ENCODE results near the gene CCL11. TPM values are rescaled to one million over a fixed set of nuclear protein-coding genes. Genes with fewer than 3 reads are reported as not detected.

Gene CCL11
- total and polyA plus RNA-seq, 2 of the 8 experiments (the other 6 are each of a cell fraction or from before 2014, with no cell fraction given), result not detected

- TF ChIP-seq CBX8 (IDR thresholded peaks at IDR 0.05; ENCODE audit: borderline replicate concordance, low read depth, low read length), result no peak
- no peak for TF ChIP-seq TAF7 (optimal IDR thresholded peaks at IDR 0.05; ENCODE audit: borderline replicate concordance, low read depth, low read length)
Observed at GRCh38 chr17:34252095-34252443, 33.5 kb upstream of the CCL11 start (continued).
